ENCODE results near the gene DERA. TPM values are rescaled to one million over a fixed set of nuclear protein-coding genes. Genes with fewer than 3 reads are reported as not detected.
"Not testable (repeated sequence)": the region's sequence is repeated elsewhere in the genome, so short reads cannot be mapped to it uniquely, and the experiment has no call there.

The DERA gene
- total and polyA plus RNA-seq, 2 of the 13 experiments (the other 11 are each of a cell fraction or from before 2014, with no cell fraction given) = 24.0 to 51.3 TPM

DNA sequence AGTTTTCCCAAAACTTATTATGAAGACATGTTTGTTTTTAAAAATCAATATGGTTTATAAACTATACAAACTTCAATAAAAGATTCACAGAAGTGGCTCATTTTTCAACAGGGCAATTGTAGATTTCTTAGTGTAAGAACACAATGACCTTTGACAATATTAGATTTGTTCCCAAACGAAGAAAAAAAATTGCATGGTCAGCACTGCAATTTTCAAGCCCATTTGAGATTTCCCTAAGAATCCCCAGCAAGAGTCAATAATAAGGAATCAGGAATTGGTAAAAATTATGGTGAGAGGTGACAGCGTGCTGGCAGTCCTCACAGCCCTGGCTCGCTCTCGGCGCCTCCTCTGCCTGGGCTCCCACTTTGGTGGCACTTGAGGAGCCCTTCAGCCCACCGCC is 145.8 kb downstream of the DERA start:
- WGBS (ENCODE audit: low lambda C conversion rate) = 74% methylated on average over 6 of the region's 6 CpGs
- H3K4me3 ChIP-seq (replicated peaks in 1 of 3; ENCODE audit: insufficient read depth in 1 of 3, low read depth in 2 of 3, low read length in 3 of 3) = no peak overlapping the region
- intact Hi-C loops (cut with micrococcal nuclease; ENCODE audit: unreplicated experiment) (no loop called here), in situ Hi-C loops (cut with HindIII; ENCODE audit: extremely low pct_ligation_motif_present, low pct_unique_long_range_greater_than_20kb) (no loop called here)
- no peak for ATAC-seq
- POLR2A ChIA-PET = no interaction called here
- H3K9me3 ChIP-seq (ENCODE audit: low read length) = no peaks in the 10 kb centered on the region
- DNase-seq (ENCODE audit: low spot score) = no peak
- no TSS peak for BruUV-seq (replicated peaks)
- H3K36me3 ChIP-seq (replicated peaks in 1 of 2; ENCODE audit: control insufficient read depth in 1 of 2, insufficient read depth in 2 of 2, low read length in 2 of 2) = no peaks in the 10 kb centered on the region
- H2AFZ ChIP-seq (ENCODE audit: low read length) = no peak overlapping the region
- CTCF ChIA-PET (ENCODE audit: low intra/inter-chr PET ratio, low total read pairs) = no interaction called here
- TF ChIP-seq SMC3 (IDR thresholded peaks at IDR 0.05; ENCODE audit: low read length) (no peak), MAFK (conservative IDR thresholded peaks at IDR 0.05 in 1 of 2, IDR thresholded peaks at IDR 0.05 in 1 of 2; ENCODE audit: low read length in 2 of 2) (peak; percentile 62 to 81), MAFF (IDR thresholded peaks at IDR 0.05; ENCODE audit: low read depth, low read length) (peak; percentile 56; the same call in 1 of the 2 replicates), NFE2L1 (CRISPR knock-in tag; IDR thresholded peaks at IDR 0.05; ENCODE audit: borderline replicate concordance) (no peak)
- no peaks in the 10 kb centered on the region; a peak in 1 of 5 replicates for H3K27me3 ChIP-seq (ENCODE audit: control insufficient read depth in 1 of 2, insufficient read depth in 2 of 2, low read length in 2 of 2)
- no peaks in the 10 kb centered on the region for H4K20me1 ChIP-seq (ENCODE audit: insufficient read depth, low read length)
- no peak for FAIRE-seq
- no peak overlapping the region for H3K4me2 ChIP-seq (ENCODE audit: low read depth, low read length)
- no peak overlapping the region for H3K9ac ChIP-seq (ENCODE audit: insufficient read depth, low read depth, low read length)
- no peaks in the 10 kb centered on the region for H3K79me2 ChIP-seq (ENCODE audit: insufficient read depth, low read length)
- H3K27ac ChIP-seq (ENCODE audit: extremely low read length, insufficient read depth, low read length) = no peak overlapping the region
- H3K4me1 ChIP-seq (ENCODE audit: insufficient read depth, low read length) = no peaks in the 10 kb centered on the region

DNA sequence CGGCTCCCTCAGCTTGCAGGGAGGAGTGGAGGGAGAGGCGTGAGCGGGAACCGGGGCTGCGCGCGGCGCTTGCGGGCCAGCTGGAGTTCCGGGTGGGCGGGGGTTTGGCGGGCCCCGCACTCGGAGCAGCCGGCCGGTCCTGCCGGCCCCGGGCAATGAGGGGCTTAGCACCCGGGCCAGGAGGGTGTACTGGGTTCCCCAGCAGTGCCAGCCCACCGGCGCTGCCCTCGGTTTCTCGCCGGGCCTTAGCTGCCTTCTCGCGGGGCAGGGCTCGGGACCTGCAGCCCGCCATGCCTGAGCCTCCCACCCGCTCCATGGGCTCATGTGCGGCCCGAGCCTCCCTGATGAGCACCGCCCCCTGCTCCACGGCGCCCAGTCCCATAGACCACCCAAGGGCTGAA is 146.2 kb downstream of the DERA start:
- H3K27ac ChIP-seq (ENCODE audit: extremely low read length, insufficient read depth, low read length); FAIRE-seq; BruUV-seq (replicated peaks); ATAC-seq; H3K9me3 ChIP-seq (ENCODE audit: low read length); H3K36me3 ChIP-seq (replicated peaks in 1 of 2; ENCODE audit: control insufficient read depth in 1 of 2, insufficient read depth in 2 of 2, low read length in 2 of 2); H4K20me1 ChIP-seq (ENCODE audit: insufficient read depth, low read length); H3K4me2 ChIP-seq (ENCODE audit: low read depth, low read length); CTCF ChIA-PET (ENCODE audit: low intra/inter-chr PET ratio, low total read pairs); POLR2A ChIA-PET; H3K4me1 ChIP-seq (ENCODE audit: insufficient read depth, low read length); H2AFZ ChIP-seq (ENCODE audit: low read length); DNase-seq (ENCODE audit: low spot score); H3K79me2 ChIP-seq (ENCODE audit: insufficient read depth, low read length); H3K27me3 ChIP-seq (ENCODE audit: control insufficient read depth in 1 of 2, insufficient read depth in 2 of 2, low read length in 2 of 2); H3K4me3 ChIP-seq (replicated peaks in 1 of 3; ENCODE audit: insufficient read depth in 1 of 3, low read depth in 2 of 3, low read length in 3 of 3); in situ Hi-C loops (cut with HindIII; ENCODE audit: extremely low pct_ligation_motif_present, low pct_unique_long_range_greater_than_20kb); H3K9ac ChIP-seq (ENCODE audit: insufficient read depth, low read depth, low read length); intact Hi-C loops (cut with micrococcal nuclease; ENCODE audit: unreplicated experiment): not testable (repeated sequence)
- WGBS (ENCODE audit: low lambda C conversion rate) = 97% methylated on average over 12 of the region's 34 CpGs

Data from HepG2 (cell line).